Measurements from ENCODE around the gene UST.
"Not testable (repeated sequence)": the region's sequence is repeated elsewhere in the genome, so short reads cannot be mapped to it uniquely, and the experiment has no call there.

The UST gene

GRCh38 chr6:148967541-148967956 lies 220.7 kb downstream of the UST start:
- in situ Hi-C loops (cut with HindIII; ENCODE audit: low pct_unique_long_range_greater_than_20kb, low sequenced_read_pairs): no loop called here
- TF ChIP-seq JUND (IDR thresholded peaks at IDR 0.05; ENCODE audit: low read depth): no peak
- no peak for DNase-seq (ENCODE audit: low read depth in 1 of 2, low spot score in 1 of 2)

- no peak for DNase-seq (ENCODE audit: low read depth in 1 of 2, low spot score in 1 of 2)
- in situ Hi-C loops (cut with HindIII; ENCODE audit: low pct_unique_long_range_greater_than_20kb, low sequenced_read_pairs): no loop called here
- TF ChIP-seq JUND (IDR thresholded peaks at IDR 0.05; ENCODE audit: low read depth): no peak
Observed at GRCh38 chr6:148968771-148969602, 222.2 kb downstream of the UST start.

GRCh38 chr6:148969603-148970061 lies 222.8 kb downstream of the UST start:
- in situ Hi-C loops (cut with HindIII; ENCODE audit: low pct_unique_long_range_greater_than_20kb, low sequenced_read_pairs): no loop called here
- TF ChIP-seq JUND (IDR thresholded peaks at IDR 0.05; ENCODE audit: low read depth): no peak
- DNase-seq (ENCODE audit: low read depth in 1 of 2, low spot score in 1 of 2): no peak

- DNase-seq (ENCODE audit: low read depth in 1 of 2, low spot score in 1 of 2): no peak
- TF ChIP-seq JUND (IDR thresholded peaks at IDR 0.05; ENCODE audit: low read depth): no peak
- in situ Hi-C loops (cut with HindIII; ENCODE audit: low pct_unique_long_range_greater_than_20kb, low sequenced_read_pairs): no loop called here
Observed at GRCh38 chr6:148971031-148971927, 224.4 kb downstream of the UST start.

GRCh38 chr6:148972481-148972880 lies 225.7 kb downstream of the UST start:
- peak; percentile 20 to 60 for DNase-seq (ENCODE audit: low read depth in 1 of 2, low spot score in 1 of 2)
- in situ Hi-C loops (cut with HindIII; ENCODE audit: low pct_unique_long_range_greater_than_20kb, low sequenced_read_pairs): no loop called here

GRCh38 chr6:148973538-148974208 lies 226.8 kb downstream of the UST start:
- in situ Hi-C loops (cut with HindIII; ENCODE audit: low pct_unique_long_range_greater_than_20kb, low sequenced_read_pairs): no loop called here
- DNase-seq (ENCODE audit: low read depth in 1 of 2, low spot score in 1 of 2): peak; percentile 50 to 53
- TF ChIP-seq JUND (IDR thresholded peaks at IDR 0.05; ENCODE audit: low read depth): no peak

More at GRCh38 chr6:148972481-148972880, 225.7 kb downstream of the UST start:
- no peak for TF ChIP-seq JUND (IDR thresholded peaks at IDR 0.05; ENCODE audit: low read depth)

- in situ Hi-C loops (cut with HindIII; ENCODE audit: low pct_unique_long_range_greater_than_20kb, low sequenced_read_pairs): no loop called here
- DNase-seq (ENCODE audit: low read depth in 1 of 2, low spot score in 1 of 2): no peak
- no peak for TF ChIP-seq JUND (IDR thresholded peaks at IDR 0.05; ENCODE audit: low read depth)
Observed at GRCh38 chr6:148974351-148974750, 227.5 kb downstream of the UST start.

GRCh38 chr6:148978298-148978697 lies 231.5 kb downstream of the UST start:
- in situ Hi-C loops (cut with HindIII; ENCODE audit: low pct_unique_long_range_greater_than_20kb, low sequenced_read_pairs); DNase-seq (ENCODE audit: low read depth in 1 of 2, low spot score in 1 of 2): not testable (repeated sequence)

GRCh38 chr6:148979014-148979901 lies 232.4 kb downstream of the UST start:
- no peak for TF ChIP-seq JUND (IDR thresholded peaks at IDR 0.05; ENCODE audit: low read depth)
- in situ Hi-C loops (cut with HindIII; ENCODE audit: low pct_unique_long_range_greater_than_20kb, low sequenced_read_pairs): no loop called here
- DNase-seq (ENCODE audit: low read depth in 1 of 2, low spot score in 1 of 2): no peak

GRCh38 chr6:148980234-148980633 lies 233.4 kb downstream of the UST start:
- in situ Hi-C loops (cut with HindIII; ENCODE audit: low pct_unique_long_range_greater_than_20kb, low sequenced_read_pairs): no loop called here
- DNase-seq (ENCODE audit: low read depth in 1 of 2, low spot score in 1 of 2): no peak
- TF ChIP-seq JUND (IDR thresholded peaks at IDR 0.05; ENCODE audit: low read depth): no peak

GRCh38 chr6:148981515-148981914 lies 234.7 kb downstream of the UST start:
- DNase-seq (ENCODE audit: low read depth in 1 of 2, low spot score in 1 of 2): no peak
- TF ChIP-seq JUND (IDR thresholded peaks at IDR 0.05; ENCODE audit: low read depth): no peak
- in situ Hi-C loops (cut with HindIII; ENCODE audit: low pct_unique_long_range_greater_than_20kb, low sequenced_read_pairs): no loop called here

Measured in T47D (cell line).